GM21619 (cell line): ENCODE data around the gene ICAM1.
A peak's percentile ranks its signal among the peaks of the same experiment; 100 is the strongest.

Experiments
- ATAC-seq: cut with Tn5 transposase; IDR thresholded peaks from one replicate; pipeline ENCODE4 v1.9.1; 2021; ENCODE audit not compliant: unreplicated experiment

ICAM1 gene

GRCh38 chr19:10321417-10321797 lies 50.5 kb downstream of the ICAM1 start:
- ATAC-seq, result no peak

GRCh38 chr19:10321874-10322835 lies 51.2 kb downstream of the ICAM1 start:
- ATAC-seq, result no peak

DNA sequence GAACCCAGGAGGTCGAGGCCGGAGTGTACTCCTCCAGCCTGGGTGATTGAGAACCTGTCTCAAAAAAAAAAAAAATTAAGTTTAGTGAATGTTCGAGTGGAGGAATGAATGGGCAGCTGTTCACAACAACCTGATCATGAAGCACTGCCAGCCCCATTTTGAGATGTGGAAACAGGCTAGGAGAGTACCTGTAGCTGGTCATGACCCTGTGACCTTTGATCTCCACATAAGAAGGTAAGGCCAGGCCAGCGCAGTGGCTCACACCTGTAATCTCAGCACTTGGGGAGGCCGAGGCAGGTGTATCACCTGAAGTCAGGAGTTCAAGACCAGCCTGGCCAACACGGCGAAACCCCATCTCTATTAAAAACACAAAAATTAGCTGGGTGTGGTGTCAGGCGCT lies 54.8 kb downstream of the ICAM1 start:
- ATAC-seq, result no peak

DNA sequence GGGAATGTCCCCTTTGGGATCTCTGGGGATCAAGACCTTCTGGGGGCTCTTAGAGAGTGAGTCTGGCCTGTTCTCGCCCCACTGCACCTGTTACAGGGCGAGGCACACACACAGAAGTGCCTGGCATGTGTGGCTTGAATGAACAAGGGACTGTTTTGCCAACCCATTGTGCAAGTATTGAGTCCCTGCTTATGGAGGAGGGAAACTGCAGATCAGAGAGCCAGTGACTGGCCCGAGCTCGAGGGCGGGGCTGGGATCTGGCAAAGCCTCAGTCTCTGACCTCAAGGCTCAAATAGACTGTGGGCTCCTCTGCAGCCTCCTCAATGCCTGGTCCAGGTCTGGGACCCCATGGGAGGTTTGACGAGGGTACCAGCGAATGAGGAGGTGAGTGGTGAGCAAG lies 56.9 kb downstream of the ICAM1 start:
- ATAC-seq, result no peak

DNA sequence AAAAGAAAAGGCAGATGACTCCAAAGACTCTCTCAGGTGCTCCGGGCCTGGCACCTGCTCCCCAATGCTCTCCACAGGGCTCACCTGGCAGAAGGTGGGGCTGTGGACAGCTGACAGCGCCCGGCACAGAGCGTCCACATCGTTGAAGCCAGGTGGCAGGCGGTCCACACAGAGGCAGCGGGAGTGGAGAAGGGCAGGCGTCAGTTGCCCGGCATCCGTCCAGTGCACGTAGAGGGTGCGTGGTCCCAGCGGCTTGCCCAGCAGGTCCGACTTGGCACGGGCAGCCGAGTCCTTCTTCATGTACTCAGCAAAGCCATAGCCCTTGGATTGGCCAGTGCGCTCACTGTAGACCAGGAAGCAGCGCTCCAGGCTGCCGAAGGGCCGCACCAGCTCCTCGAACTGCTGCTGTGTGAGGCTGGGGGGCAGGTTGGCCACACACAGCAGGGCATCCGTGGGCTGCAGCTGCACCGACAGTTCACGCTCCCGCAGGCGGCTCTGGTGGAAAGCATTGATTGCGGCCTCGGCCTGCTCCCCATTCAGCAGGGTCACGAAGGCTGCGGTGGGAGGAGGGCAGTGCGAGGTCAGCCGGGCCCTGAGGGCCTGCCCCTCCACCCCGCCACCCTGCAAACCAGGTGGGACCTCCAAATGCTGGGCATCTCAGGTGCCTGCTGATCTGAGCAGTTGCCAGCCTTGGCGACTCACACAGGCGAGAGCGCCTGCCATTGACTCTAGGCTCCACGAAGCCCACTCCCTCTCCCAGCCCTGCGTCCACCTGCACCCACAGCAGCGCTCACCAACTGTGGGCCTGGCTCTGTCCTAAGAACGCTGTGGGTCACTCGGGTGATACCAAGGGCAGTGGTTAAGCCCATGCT lies 57.9 kb downstream of the ICAM1 start:
- no peak for ATAC-seq

DNA sequence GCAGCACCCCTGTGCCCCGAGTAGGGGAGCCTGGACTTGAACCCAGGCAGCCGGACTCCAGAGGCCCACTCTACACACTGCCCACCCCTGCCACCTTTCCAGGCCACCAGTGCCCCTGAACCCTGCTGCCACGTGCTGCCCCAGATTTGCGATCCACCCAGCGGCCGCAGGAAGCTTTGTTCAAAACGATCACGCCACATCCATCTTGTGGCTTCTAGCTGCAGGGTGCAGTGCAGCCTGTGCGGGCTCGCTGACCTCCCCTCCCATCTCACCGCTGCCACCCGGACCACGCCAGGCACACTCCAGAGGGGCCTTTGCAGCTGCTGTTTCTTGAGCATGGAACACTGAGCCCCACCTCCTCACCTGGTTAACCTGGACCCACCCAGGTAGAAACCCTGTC lies 58.6 kb downstream of the ICAM1 start:
- no peak for ATAC-seq

DNA sequence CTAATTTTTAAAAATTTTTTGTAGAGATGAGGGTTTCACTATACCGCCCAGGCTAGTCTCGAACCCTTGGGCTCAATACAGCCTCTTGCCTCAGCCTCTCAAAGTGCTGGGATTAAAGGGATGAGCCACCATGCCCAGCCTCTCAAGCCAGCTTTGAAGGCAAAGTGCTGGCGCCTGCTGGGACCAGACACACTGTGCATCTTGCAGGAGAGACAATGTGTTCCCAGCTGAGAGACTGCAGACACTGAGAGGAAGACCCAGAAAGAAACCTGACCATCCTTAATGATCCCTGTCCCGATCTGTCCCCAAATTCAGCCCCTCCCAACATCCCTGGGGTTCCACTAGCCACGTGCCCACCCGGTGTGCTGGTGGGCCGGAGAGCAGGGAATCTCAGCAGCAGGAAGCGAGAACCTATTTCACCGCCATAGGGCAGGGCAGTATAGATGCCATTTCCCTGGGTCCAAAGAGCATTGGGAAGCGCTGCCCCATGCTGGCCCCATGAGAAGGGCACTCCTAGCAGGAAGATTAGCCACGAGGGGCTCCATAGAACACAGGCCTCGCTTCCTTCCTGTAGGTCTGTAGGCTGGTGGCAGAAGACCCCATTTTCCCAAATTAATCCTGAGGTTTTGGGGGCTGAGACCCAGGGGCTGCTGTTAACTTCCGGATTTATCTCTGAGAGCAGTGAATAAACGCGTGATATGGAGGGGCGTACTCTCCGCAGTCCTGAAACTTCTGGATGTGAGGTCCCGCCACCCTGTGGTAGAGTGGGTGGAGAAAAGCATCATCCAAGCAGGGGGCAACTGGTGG lies 61.4 kb downstream of the ICAM1 start:
- ATAC-seq, result no peak

DNA sequence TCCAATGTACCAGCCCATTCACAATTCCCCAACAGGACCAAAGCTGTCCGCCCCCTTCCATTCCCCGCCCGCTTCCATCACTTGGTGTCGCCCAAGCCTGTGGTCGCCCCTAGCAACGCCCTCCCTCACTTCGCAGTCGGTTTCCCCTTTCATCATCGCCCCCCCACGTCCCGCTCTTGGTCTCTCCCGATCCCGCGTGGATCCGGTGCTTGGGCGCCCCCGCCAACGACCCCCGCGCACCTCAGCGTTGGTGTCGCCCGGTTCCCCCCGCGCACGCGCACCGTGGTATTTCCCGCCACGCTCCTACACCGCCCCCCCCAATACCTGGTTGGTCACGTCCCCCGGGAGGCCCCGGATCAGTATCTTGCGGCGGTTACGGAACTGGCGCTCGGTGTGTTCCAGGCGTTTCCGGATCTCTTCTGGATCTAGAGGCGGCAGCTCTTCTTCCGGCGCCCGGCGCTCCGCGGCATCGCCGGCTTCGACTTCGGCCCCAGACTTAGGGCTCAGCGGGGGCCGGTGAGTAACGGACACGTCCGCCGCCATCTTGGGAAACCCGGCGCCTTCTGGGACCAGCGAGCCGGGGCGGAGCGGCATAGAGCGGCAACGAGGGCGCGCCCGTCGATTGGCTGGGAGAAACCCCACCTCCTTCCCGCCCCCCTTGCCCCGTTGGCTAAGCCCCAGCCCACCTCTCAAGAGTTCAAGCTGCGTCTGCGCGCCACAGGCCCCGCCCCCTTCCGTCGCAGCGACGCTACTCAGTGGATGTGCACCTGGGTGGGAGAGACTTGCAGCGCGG lies 62.2 kb downstream of the ICAM1 start, which contains the start of gene RAVER1:
RAVER1 (minus strand) TSS at position 565 of the 793 bp plus-strand sequence; CDS start at position 543, 22 bp downstream.
- peak; percentile 76 for ATAC-seq

- no peak for ATAC-seq
Measured at GRCh38 chr19:10333758-10334587, 63.1 kb downstream of the ICAM1 start.

- ATAC-seq, result no peak
Measured at GRCh38 chr19:10334588-10335351, 63.9 kb downstream of the ICAM1 start.

DNA sequence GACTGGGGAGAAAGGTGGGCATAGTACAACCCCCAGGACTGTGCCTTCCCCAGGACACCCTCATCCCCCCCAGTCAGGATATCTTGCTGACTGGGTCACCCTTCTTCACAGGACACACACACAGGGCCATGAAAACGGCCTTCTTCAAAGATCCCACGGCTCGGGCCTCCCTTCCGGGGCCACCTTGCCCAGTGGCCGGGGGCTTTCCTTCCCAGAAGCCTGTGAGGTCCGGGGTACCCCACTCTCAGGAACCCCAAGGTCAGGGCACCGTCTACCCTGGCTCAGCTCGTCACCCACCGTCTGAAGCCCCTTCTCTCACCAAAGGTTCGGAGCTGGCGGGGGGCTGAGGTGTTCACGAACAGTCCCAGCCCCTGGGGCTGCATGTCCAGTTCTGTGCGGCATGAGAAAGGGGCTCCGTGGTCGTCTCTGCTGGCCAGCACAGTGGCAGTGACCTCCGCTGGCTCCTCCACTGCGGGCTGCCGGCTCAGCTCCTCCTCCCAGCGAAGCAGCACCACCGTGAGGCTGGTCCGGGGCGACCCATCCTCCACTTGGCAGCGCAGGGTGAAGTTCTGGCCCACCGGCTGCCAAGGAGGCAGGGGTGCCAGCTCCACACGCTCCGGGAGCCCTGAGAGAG lies 64.5 kb downstream of the ICAM1 start:
- ATAC-seq, result no peak
